Spinal cord (tissue), 10 donors: ENCODE measurements around the gene OLIG1. TPM values are rescaled to one million over a fixed set of nuclear protein-coding genes. Genes with fewer than 3 reads are reported as not detected.

Experiments
- DNase-seq, 6 donors: peaks; one replicate each; pipeline versions ENCODE4 v3.0.0 to v3.0.0-alpha.2; 2013 to 2015; ENCODE audit warnings: low spot score in 6 of 6, low read depth in 4 of 6
- H3K27ac ChIP-seq: one replicate; pipeline ENCODE4 v1.5.1; 2013; ENCODE audit warnings: low read depth, low read length, control low read depth
- H3K27me3 ChIP-seq: one replicate; pipeline ENCODE4 v1.6.1; 2013; ENCODE audit warnings: low read length; ENCODE audit not compliant: control insufficient read depth, insufficient read depth
- H3K36me3 ChIP-seq: one replicate; pipeline ENCODE4 v1.6.1; 2013; ENCODE audit warnings: low read length; ENCODE audit not compliant: control insufficient read depth, insufficient read depth
- H3K4me1 ChIP-seq: one replicate; pipeline ENCODE4 v1.6.1; 2013; ENCODE audit warnings: low read length; ENCODE audit not compliant: control insufficient read depth, insufficient read depth
- H3K4me3 ChIP-seq: one replicate; pipeline ENCODE4 v1.5.1; 2013; ENCODE audit warnings: low read depth, low read length, control low read depth
- H3K9me3 ChIP-seq: one replicate; pipeline ENCODE4 v1.6.1; 2013; ENCODE audit warnings: low read length; ENCODE audit not compliant: control insufficient read depth, insufficient read depth
- WGBS: methylation state at CpG from one replicate; pipeline ENCODE4 v1.1.5; 2013; ENCODE audit warnings: missing lambda C conversion rate; ENCODE audit not compliant: insufficient coverage; 5-methylcytosine and 5-hydroxymethylcytosine counted together
- polyA plus RNA-seq, 2 donors: library from polyadenylated mRNA; unstranded; fragments of 120-200 nt; gene quantifications; one replicate each; pipeline ENCODE4 v1.2.1, GENCODE V29; 2013; ENCODE audit not compliant: insufficient read length in 2 of 2
- total RNA-seq, 2 donors: library from RNA; depleted of rRNA in 1 of 2; stranded (reverse); fragments of 120-200 nt in 1 of 2; fragments of >200 nt in 1 of 2; gene quantifications; one replicate each; pipeline versions ENCODE4 v1.2.3 to v1.2.4, GENCODE V29; 2013 to 2014
- donor health status: healthy.

The OLIG1 gene
- total and polyA plus RNA-seq, 4 donors, result 27.5 to 405 (median 176) TPM

DNA sequence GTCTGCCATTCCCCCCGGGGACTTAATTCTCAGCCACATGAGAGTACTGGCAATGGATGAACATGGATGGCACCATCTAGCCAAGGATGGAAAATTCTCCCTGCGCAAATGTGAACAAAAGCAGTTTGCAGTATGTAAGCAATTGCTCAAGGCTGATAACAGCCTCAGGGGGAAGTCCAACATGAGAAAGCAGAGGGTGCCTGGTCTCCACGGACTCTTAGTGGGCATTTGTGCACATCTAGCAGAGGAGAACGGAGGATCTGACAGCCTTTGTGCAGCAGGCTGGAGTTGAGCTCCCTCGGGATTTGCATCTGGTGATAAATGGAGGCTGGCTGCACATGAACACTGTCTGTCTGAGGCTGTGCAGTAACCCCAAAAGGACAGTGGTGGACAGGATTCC, 13.9 kb upstream of the OLIG1 start:
- WGBS, result 68% methylated on average over 5 of the region's 5 CpGs
- Histone ChIP-seq H3K27ac (no peak overlapping the region), H3K27me3 (peaks cover 21% of the 10 kb centered on the region), H3K4me1 (peaks cover 23% of the 10 kb centered on the region), H3K36me3 (no peaks in the 10 kb centered on the region), H3K9me3 (no peaks in the 10 kb centered on the region), H3K4me3 (no peak overlapping the region)
- DNase-seq, result peak in 1 of 6 donors; percentile 6

DNA sequence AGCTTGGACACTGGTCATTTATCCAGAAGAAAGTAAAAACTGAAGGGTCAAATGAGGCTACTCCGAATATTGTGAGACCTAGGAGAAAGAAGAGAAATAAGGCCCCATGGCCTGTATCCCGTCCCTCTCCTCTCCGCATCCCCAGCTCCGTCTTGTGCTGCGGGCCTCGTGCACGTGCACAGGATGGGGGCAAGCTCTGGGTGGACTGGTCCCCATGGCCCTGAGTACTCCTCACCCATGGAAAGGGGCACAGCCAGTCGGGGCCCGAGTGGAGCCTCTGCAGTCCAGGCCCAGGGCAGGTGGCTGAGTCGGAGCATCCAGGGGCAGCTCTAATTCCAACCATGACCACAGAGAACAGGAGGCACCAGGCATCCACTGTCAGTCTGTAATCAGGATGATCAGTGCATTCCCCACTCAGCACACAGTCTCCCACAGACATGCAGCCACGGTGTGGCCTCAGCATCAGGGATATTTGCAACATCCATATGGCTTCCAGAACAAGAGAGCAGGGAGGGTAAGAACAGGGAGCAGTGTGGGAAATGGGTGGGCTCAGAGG, 12.5 kb upstream of the OLIG1 start:
- no peak for DNase-seq
- Histone ChIP-seq H3K9me3 (no peaks in the 10 kb centered on the region), H3K36me3 (no peaks in the 10 kb centered on the region), H3K4me3 (no peak overlapping the region), H3K4me1 (peaks cover 19% of the 10 kb centered on the region), H3K27me3 (peaks cover 25% of the 10 kb centered on the region), H3K27ac (no peak overlapping the region)
- 92% methylated on average over 11 of the region's 11 CpGs for WGBS

DNA sequence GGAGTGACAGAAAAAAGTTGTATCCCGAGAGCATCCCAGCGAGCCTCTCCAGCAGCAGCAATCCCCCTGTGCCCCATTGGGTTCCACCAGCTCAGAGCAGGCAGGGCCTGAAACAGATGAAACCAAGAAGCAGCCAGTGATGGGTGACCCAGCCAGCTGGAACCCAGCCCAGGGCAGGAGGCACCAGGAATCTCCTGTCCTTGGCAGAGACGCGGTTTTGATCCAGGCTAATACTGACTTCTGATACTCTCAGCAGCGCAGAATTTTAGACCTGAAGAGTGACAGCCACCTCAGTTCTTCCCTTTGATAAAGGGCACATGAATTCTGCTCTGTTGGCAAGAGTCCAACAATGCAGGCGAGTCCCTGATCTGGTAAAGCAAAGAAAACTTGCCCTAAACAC, 11.4 kb upstream of the OLIG1 start:
- Histone ChIP-seq H3K4me1 (peaks cover 19% of the 10 kb centered on the region), H3K27me3 (peaks cover 32% of the 10 kb centered on the region), H3K27ac (no peak overlapping the region), H3K9me3 (no peaks in the 10 kb centered on the region), H3K4me3 (no peak overlapping the region), H3K36me3 (no peaks in the 10 kb centered on the region)
- 36% methylated on average over 5 of the region's 6 CpGs for WGBS
- DNase-seq, result peak in 2 of 6 donors; percentile 61 to 70

DNA sequence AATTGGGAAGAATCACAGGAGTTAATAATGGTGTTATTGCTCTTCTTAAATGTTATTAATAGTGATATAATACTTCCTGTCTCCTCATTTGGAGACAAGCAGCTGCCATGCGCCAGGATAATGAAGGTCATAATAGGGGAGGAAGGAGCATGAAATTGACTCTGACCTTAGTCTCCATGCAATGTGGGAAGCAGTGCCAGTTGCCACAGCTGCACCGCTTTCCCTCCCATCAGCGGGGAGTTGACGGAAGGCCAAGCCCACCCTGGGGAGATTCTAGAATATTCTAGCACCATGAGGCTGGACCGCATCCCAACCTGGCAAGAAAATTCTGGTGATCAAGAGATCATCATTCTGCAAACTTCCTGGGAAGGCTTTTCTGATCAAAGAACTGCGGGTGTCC, 11.0 kb upstream of the OLIG1 start:
- 57% methylated on average over 5 of the region's 6 CpGs for WGBS
- no peak overlapping the region for H3K27ac ChIP-seq
- H3K27me3 ChIP-seq, result peaks cover 36% of the 10 kb centered on the region

DNA sequence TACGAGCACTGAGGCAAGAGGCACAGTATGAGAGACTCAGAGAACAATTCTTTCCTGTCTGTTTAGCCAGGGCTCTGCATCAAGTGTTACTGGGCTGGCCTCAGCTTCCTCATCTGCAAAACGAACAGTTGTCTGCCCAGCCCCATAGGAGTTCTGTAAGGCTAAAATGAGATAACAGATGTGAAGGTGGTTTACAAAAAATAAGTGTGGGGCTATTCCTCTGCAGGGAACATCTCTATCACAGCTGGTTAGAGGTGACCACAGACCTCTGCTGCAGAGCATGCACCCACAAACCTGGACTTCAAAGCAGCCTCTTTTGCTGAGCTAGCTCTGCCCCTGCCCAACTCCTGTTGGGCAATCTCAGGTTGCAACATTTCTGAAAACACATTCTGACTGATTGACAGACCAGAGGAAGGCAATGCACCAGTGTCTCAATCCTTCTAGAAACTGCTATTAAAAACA, 10.5 kb upstream of the OLIG1 start:
- peaks cover 41% of the 10 kb centered on the region for H3K27me3 ChIP-seq
- 56% methylated on average over 2 of the region's 2 CpGs for WGBS
- no peak for DNase-seq
- H3K9me3 ChIP-seq, result no peaks in the 10 kb centered on the region
- no peak overlapping the region for H3K27ac ChIP-seq
- H3K4me3 ChIP-seq, result no peak overlapping the region
- no peaks in the 10 kb centered on the region for H3K36me3 ChIP-seq
- H3K4me1 ChIP-seq, result peaks cover 28% of the 10 kb centered on the region

More for the DNA sequence above, 11.0 kb upstream of the OLIG1 start:
- DNase-seq, result no peak
- peaks cover 23% of the 10 kb centered on the region for H3K4me1 ChIP-seq
- no peaks in the 10 kb centered on the region for H3K36me3 ChIP-seq
- no peaks in the 10 kb centered on the region for H3K9me3 ChIP-seq
- H3K4me3 ChIP-seq, result no peak overlapping the region

DNA sequence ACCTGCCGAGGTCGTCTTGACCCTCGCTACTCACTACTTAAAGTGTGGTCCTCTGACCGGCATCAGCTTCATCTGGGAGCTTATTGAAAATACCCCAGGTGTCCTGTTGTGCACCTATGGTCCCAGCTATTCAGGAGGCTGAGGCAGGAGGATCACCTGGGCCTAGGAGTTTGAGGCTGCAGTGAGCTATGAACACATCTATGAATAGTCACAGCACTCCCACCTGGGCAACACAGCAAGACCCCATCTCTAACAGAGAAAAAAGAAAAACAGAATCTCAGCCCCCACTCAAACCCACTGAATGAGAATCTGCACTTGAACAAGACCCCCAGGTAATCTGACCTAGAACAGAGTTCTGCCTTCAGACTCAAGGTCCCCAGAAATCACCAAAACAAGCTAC, 8.7 kb upstream of the OLIG1 start:
- Histone ChIP-seq H3K27ac (no peak overlapping the region), H3K36me3 (no peaks in the 10 kb centered on the region), H3K9me3 (no peaks in the 10 kb centered on the region), H3K27me3 (peaks cover 47% of the 10 kb centered on the region), H3K4me1 (peaks cover 32% of the 10 kb centered on the region), H3K4me3 (no peak overlapping the region)
- DNase-seq, result no peak
- 96% methylated on average over 4 of the region's 4 CpGs for WGBS

DNA sequence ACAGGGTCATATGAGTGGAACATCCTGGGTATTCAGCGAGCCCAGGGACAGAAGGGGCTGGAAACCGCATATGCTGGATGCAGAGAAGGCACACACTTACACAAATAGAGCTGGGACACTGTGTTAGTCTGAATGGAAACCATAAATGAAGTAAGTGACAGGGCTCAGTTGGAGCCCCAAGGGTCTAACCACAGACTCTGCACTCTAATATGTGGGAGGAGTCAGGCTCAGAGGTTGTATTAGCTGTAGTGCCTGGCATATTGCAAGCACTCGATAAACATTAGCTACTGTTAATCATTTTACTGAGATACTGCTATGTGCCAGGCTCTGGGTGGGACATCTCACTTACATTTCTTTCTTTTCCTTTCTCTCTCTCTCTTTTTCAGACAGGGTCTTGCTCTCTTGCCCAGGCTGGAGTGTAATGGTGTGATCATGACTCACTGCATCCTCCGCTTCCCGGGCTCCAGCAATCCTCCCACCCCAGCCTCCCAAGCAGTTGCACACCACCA, 6.5 kb upstream of the OLIG1 start:
- H3K36me3 ChIP-seq, result no peaks in the 10 kb centered on the region
- DNase-seq, result no peak
- no peak overlapping the region for H3K4me3 ChIP-seq
- no peak overlapping the region for H3K27ac ChIP-seq
- H3K9me3 ChIP-seq, result no peaks in the 10 kb centered on the region
- peaks cover 30% of the 10 kb centered on the region for H3K4me1 ChIP-seq
- WGBS, result 60% methylated on average over 1 of the region's 5 CpGs
- peaks cover 58% of the 10 kb centered on the region for H3K27me3 ChIP-seq

DNA sequence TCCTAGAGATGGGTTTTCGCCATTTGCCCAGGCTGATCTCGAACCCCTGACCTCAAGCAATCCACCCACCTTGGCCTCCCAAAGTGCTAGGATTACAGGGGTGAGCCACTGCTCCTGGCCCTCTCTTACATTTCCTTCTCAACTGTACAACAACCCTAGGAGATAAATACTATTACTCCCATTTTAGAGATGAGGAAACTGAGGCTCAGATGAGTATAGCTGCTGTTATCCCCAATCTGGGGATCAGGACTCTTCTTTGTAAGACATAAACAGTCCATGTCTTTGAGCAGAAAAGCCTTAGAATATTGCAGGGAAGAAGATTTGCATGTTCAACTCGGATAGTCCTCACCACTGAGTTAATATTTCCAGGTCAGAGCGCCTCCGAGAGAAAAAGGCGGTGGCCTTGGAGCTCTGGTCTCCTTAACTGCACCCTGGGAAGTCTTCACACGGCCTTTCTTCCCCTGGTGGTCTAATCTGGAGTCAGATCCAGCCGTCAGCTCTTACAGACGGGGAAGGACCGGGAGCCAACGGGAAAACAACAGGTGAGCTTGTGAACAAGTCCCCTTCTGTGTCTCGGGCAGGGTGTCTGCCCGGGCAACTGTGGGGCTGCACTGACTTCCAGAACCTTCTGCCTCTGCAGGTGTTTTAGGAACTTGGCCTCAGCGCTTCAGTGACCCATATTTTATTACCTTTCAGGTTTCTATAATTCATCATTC, 5.9 kb upstream of the OLIG1 start:
- H3K27me3 ChIP-seq, result peaks cover 64% of the 10 kb centered on the region
- peak overlapping the region; percentile 68 for H3K27ac ChIP-seq
- DNase-seq, result peak in 2 of 6 donors; percentile 72 to 76
- H3K4me3 ChIP-seq, result no peak overlapping the region
- H3K9me3 ChIP-seq, result peaks cover under 1% of the 10 kb centered on the region
- peaks cover 28% of the 10 kb centered on the region for H3K4me1 ChIP-seq
- 17% methylated on average over 11 of the region's 14 CpGs for whole genome bisulfite sequencing
- H3K36me3 ChIP-seq, result no peaks in the 10 kb centered on the region

DNA sequence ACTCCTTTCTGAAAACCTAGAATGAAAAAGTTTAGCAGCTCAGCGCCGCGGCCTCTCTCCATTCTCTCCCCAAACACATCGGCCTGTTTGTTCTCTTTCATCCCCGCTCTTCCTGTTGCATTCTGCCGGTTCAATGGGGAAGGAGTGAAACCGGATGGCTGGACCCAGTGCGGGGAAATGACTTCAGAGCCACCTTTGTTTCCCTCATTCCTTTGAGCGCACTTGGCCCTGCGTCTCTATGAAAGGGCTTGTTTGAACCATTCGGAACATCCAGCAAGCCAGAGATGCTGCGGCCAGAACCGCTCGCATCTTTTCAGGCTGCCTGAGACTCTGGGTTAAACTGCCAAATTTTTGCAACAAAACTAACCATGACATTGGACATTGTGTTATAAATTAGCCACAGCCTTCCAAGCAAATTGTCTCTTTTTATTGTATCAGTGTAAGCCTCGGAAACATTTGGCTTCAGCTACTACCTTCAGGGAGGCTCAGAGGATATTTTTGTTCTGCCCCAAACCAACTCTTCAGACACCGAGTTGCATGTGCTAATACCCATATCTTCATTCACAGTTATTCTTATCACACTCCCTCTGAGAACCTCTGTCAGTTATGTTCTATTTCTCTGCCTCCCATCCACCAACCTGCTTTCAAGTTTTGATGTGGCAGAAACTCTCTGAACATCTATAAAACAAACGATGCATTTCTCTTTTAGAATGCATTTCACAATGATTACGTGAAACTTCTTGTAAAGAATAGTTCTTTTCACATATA, 5.1 kb upstream of the OLIG1 start:
- H3K4me3 ChIP-seq, result no peak overlapping the region
- peak overlapping the region; percentile 68 for H3K27ac ChIP-seq
- H3K27me3 ChIP-seq, result peaks cover 66% of the 10 kb centered on the region
- peaks cover 26% of the 10 kb centered on the region for H3K4me1 ChIP-seq
- no peaks in the 10 kb centered on the region for H3K36me3 ChIP-seq
- DNase-seq, result peak in 5 of 6 donors; percentile 62 to 87 (median 62)
- 9% methylated on average over 16 of the region's 18 CpGs for WGBS
- H3K9me3 ChIP-seq, result peaks cover 5% of the 10 kb centered on the region
